A549 (cell line): ENCODE measurements around the gene UBL7.

Source experiments
- CEBPB ChIP-seq, 2 experiments: fragments of >200 bp in 1 of 2; sonication (Bioruptor Twin) in 1 of 2; formaldehyde crosslinking in 1 of 2; IDR thresholded peaks; 2 replicates each; pipeline ENCODE4 v1.6.1; 2012 to 2016
- HDAC2 ChIP-seq: fragments of 200-600 bp; sonication (generic); IDR thresholded peaks from 2 replicates; pipeline ENCODE4 v1.6.1; 2016
- POLR2A ChIP-seq: IDR thresholded peaks from 2 replicates; pipeline ENCODE4 v1.6.1; 2012; ENCODE audit warnings: mild to moderate bottlenecking, low read length
- TP53 ChIP-seq: fragments of 250-450 bp; sonication (Bioruptor Pico); IDR thresholded peaks from 2 replicates; pipeline ENCODE4 v1.5.0; 2021; ENCODE audit warnings: mild to moderate bottlenecking, moderate library complexity
- ZFP36 ChIP-seq: fragments of 450-650 bp; IDR thresholded peaks from 2 replicates; pipeline ENCODE4 v1.6.1; 2014; ENCODE audit warnings: borderline replicate concordance; ENCODE audit not compliant: partially characterized antibody
- TF ChIP-seq, protein P1 (sequence below): fragments of >200 bp; sonication (Bioruptor Twin); formaldehyde crosslinking; IDR thresholded peaks from 3 replicates; pipeline ENCODE4 v1.5.1; 2016
- TF ChIP-seq, protein P2 (sequence below): fragments of 200-600 bp; sonication (generic); IDR thresholded peaks from 2 replicates; pipeline ENCODE4 v1.6.1; 2016; ENCODE audit warnings: antibody characterized with exemption, mild to moderate bottlenecking, moderate library complexity

DNA sequence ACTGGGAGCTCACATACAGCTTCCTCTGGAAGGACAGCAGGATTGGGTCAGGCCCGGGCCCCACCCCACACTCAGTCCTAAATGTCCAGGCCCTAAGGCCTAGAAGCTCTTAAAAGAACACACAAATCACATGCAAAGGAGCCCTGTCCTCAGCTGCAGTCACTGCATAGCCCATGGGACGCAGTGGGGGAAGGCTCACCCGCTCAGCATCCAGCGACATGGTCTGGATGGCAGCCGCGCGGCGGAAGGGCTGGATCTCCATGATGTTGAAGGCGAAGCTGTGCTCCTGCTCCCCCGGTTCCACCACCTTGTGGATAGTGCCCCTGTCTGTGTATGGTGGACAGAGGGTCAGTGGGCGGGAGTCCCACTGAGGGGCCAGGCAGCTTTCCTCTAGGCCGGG, 49.3 kb downstream of the UBL7 start:
- TF ChIP-seq, protein P1, sequence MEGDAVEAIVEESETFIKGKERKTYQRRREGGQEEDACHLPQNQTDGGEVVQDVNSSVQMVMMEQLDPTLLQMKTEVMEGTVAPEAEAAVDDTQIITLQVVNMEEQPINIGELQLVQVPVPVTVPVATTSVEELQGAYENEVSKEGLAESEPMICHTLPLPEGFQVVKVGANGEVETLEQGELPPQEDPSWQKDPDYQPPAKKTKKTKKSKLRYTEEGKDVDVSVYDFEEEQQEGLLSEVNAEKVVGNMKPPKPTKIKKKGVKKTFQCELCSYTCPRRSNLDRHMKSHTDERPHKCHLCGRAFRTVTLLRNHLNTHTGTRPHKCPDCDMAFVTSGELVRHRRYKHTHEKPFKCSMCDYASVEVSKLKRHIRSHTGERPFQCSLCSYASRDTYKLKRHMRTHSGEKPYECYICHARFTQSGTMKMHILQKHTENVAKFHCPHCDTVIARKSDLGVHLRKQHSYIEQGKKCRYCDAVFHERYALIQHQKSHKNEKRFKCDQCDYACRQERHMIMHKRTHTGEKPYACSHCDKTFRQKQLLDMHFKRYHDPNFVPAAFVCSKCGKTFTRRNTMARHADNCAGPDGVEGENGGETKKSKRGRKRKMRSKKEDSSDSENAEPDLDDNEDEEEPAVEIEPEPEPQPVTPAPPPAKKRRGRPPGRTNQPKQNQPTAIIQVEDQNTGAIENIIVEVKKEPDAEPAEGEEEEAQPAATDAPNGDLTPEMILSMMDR = no peak
- TF ChIP-seq HDAC2 = no peak
- TF ChIP-seq POLR2A = no peak
- no peak for TF ChIP-seq ZFP36
- TF ChIP-seq, protein P2, sequence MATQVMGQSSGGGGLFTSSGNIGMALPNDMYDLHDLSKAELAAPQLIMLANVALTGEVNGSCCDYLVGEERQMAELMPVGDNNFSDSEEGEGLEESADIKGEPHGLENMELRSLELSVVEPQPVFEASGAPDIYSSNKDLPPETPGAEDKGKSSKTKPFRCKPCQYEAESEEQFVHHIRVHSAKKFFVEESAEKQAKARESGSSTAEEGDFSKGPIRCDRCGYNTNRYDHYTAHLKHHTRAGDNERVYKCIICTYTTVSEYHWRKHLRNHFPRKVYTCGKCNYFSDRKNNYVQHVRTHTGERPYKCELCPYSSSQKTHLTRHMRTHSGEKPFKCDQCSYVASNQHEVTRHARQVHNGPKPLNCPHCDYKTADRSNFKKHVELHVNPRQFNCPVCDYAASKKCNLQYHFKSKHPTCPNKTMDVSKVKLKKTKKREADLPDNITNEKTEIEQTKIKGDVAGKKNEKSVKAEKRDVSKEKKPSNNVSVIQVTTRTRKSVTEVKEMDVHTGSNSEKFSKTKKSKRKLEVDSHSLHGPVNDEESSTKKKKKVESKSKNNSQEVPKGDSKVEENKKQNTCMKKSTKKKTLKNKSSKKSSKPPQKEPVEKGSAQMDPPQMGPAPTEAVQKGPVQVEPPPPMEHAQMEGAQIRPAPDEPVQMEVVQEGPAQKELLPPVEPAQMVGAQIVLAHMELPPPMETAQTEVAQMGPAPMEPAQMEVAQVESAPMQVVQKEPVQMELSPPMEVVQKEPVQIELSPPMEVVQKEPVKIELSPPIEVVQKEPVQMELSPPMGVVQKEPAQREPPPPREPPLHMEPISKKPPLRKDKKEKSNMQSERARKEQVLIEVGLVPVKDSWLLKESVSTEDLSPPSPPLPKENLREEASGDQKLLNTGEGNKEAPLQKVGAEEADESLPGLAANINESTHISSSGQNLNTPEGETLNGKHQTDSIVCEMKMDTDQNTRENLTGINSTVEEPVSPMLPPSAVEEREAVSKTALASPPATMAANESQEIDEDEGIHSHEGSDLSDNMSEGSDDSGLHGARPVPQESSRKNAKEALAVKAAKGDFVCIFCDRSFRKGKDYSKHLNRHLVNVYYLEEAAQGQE = no peak
- no peak for TF ChIP-seq TP53 (CRISPR knock-in tag)
- TF ChIP-seq CEBPB (IDR thresholded peaks at IDR 0.05) = no peak
